Measurements from ENCODE around the gene ROCK2. TPM values are rescaled to one million over a fixed set of nuclear protein-coding genes. Genes with fewer than 3 reads are reported as not detected.

The ROCK2 gene
- total RNA-seq, 2 donors from 2014 or later, result 29.6 to 32.2 TPM

DNA sequence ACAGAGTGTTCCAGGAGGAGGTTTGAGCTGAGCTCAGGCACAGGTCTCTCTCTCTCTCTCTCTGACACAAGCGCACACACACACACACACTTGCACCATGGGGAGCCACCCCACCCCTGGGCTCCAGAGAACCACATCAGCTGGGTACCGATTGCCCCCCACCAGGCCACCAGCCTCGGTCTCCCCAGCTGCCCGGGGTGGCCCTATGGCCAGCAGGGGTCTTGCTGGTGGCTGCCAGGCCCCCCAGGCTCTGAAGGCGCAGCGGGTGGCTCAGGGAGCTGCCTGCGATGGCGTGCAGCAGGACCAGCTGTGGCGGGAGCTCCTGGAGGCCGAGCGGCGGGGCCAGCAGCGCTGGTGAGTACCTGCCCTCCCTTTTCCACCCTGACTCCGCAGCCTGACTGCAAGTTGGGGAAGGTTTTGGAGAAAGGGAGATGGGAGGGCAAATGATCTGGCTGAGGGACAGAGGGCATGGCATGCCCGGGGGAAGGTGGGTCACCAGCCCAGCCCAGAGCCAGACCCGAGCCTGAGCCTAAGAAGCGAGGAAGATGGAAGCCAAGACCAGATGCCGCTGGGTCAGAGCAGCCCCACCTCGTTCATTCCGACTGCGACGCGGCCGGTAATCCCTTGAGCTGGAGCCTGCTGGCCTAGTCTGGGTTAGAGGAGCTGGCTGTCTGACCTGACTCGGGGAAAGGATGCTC, 211.0 kb downstream of the ROCK2 start:
- H3K4me3 ChIP-seq, result peak overlapping the region; percentile 34 to 43
- DNase-seq (ENCODE audit: low spot score), result no peak
- no peaks in the 10 kb centered on the region for H3K9me3 ChIP-seq
- no peak overlapping the region for H3K27ac ChIP-seq
- H3K4me1 ChIP-seq (replicated peaks), result peaks cover 7% of the 10 kb centered on the region
- 17% methylated on average over 24 of the region's 25 CpGs for WGBS
- H3K36me3 ChIP-seq, result no peaks in the 10 kb centered on the region
- intact Hi-C loops (cut with DNase I), result loop anchor here (2.0 to 10.0 kb wide), 4 partner anchors 209 to 451 kb away; partner anchors contain the start of gene ROCK2
- no peak for TF ChIP-seq CTCF (IDR thresholded peaks at IDR 0.05)
- TF ChIP-seq POLR2AphosphoS5 (IDR thresholded peaks at IDR 0.05), result no peak
- TF ChIP-seq POLR2A (IDR thresholded peaks at IDR 0.05), result no peak
- H3K27me3 ChIP-seq (replicated peaks; ENCODE audit: insufficient read depth), result no peaks in the 10 kb centered on the region

- 75% methylated on average over 19 of the region's 19 CpGs for WGBS
- intact Hi-C loops (cut with DNase I), result loop anchor here (2.0 to 10.0 kb wide), 4 partner anchors 210 to 453 kb away; partner anchors contain the start of gene ROCK2
- peak overlapping the region in 1 of 2 donors; percentile 34 for H3K4me3 ChIP-seq
- H3K9me3 ChIP-seq, result no peaks in the 10 kb centered on the region
- peaks cover 7% of the 10 kb centered on the region for H3K4me1 ChIP-seq (replicated peaks)
- no peak for TF ChIP-seq POLR2AphosphoS5 (IDR thresholded peaks at IDR 0.05)
- TF ChIP-seq POLR2A (IDR thresholded peaks at IDR 0.05), result no peak
- TF ChIP-seq CTCF (IDR thresholded peaks at IDR 0.05), result no peak
- no peaks in the 10 kb centered on the region for H3K36me3 ChIP-seq
- no peak overlapping the region for H3K27ac ChIP-seq
- DNase-seq (ENCODE audit: low spot score), result no peak
- no peaks in the 10 kb centered on the region for H3K27me3 ChIP-seq (replicated peaks; ENCODE audit: insufficient read depth)
These were observed 212.3 kb downstream of the ROCK2 start for GRCh38 chr2:11132036-11132671.

DNA sequence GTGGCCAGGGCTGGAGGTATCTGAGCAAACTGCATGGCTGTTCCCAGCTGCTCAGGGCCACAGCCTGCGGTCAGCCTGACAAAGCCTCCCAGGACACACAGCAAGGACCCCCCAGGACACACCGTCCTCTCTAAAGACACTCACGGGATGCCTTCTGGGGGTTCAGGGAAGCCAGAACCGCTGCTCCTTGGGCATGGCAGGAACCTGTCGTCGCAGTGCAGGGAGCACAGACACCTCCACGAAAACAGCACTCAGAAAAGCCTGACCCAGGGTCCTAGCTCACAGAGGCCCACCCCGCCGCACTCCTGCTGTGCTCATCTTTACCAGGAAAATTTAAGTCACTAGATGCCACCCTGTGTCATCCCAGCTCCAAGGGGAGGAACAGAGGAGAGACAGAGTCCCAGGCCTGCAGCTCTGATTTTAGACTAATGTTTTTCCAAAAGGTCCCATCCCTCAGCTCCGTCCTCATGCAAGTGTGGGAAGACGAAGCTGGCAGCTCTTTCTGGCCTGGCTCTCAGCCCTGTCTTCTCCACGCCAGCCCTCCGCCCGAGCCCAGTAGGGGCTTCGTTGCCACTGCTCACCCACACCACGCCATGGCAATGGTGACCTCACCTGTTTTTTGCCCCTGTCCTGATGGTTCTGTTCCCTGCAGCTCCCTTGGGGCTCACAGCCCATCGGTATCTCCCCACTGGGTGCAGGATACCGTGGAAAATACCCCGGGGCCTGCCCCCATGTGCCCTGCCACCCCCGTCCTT, 213.1 kb downstream of the ROCK2 start:
- TF ChIP-seq CTCF (IDR thresholded peaks at IDR 0.05), result no peak
- TF ChIP-seq POLR2AphosphoS5 (IDR thresholded peaks at IDR 0.05), result no peak
- TF ChIP-seq POLR2A (IDR thresholded peaks at IDR 0.05), result no peak
- Histone ChIP-seq H3K4me3 (no peak overlapping the region), H3K9me3 (no peaks in the 10 kb centered on the region), H3K27ac (no peak overlapping the region), H3K4me1 (replicated peaks) (peaks cover 7% of the 10 kb centered on the region), H3K27me3 (replicated peaks; ENCODE audit: insufficient read depth) (no peaks in the 10 kb centered on the region), H3K36me3 (no peaks in the 10 kb centered on the region)
- intact Hi-C loops (cut with DNase I), result loop anchor here (5.0 to 10.0 kb wide), 3 partner anchors 211 to 453 kb away; partner anchors contain the start of gene ROCK2
- WGBS, result 84% methylated on average over 20 of the region's 20 CpGs
- no peak for DNase-seq (ENCODE audit: low spot score)

Small RNA genes lying within 50 kb of the gene (small RNA-seq; reads per million reads assigned to genes)
- 0 reads per million in 2 donors for gene RNU6-1081P

Other genes starting within 250 kb of the ROCK2 start
- 10 to 100 TPM; 50.6 to 77.4 TPM for gene SLC66A3, start 189.2 kb downstream of the ROCK2 start, total RNA-seq
- gene E2F6, start 121.5 kb upstream of the ROCK2 start, total RNA-seq, result 10 to 100 TPM; 14.2 to 25.2 TPM
- 100 to 1,000 TPM; 224 to 392 TPM for gene GREB1, start 189.4 kb upstream of the ROCK2 start, total RNA-seq